ENCODE results near the gene RELCH.

Gene RELCH, protein sequence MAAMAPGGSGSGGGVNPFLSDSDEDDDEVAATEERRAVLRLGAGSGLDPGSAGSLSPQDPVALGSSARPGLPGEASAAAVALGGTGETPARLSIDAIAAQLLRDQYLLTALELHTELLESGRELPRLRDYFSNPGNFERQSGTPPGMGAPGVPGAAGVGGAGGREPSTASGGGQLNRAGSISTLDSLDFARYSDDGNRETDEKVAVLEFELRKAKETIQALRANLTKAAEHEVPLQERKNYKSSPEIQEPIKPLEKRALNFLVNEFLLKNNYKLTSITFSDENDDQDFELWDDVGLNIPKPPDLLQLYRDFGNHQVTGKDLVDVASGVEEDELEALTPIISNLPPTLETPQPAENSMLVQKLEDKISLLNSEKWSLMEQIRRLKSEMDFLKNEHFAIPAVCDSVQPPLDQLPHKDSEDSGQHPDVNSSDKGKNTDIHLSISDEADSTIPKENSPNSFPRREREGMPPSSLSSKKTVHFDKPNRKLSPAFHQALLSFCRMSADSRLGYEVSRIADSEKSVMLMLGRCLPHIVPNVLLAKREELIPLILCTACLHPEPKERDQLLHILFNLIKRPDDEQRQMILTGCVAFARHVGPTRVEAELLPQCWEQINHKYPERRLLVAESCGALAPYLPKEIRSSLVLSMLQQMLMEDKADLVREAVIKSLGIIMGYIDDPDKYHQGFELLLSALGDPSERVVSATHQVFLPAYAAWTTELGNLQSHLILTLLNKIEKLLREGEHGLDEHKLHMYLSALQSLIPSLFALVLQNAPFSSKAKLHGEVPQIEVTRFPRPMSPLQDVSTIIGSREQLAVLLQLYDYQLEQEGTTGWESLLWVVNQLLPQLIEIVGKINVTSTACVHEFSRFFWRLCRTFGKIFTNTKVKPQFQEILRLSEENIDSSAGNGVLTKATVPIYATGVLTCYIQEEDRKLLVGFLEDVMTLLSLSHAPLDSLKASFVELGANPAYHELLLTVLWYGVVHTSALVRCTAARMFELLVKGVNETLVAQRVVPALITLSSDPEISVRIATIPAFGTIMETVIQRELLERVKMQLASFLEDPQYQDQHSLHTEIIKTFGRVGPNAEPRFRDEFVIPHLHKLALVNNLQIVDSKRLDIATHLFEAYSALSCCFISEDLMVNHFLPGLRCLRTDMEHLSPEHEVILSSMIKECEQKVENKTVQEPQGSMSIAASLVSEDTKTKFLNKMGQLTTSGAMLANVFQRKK

DNA sequence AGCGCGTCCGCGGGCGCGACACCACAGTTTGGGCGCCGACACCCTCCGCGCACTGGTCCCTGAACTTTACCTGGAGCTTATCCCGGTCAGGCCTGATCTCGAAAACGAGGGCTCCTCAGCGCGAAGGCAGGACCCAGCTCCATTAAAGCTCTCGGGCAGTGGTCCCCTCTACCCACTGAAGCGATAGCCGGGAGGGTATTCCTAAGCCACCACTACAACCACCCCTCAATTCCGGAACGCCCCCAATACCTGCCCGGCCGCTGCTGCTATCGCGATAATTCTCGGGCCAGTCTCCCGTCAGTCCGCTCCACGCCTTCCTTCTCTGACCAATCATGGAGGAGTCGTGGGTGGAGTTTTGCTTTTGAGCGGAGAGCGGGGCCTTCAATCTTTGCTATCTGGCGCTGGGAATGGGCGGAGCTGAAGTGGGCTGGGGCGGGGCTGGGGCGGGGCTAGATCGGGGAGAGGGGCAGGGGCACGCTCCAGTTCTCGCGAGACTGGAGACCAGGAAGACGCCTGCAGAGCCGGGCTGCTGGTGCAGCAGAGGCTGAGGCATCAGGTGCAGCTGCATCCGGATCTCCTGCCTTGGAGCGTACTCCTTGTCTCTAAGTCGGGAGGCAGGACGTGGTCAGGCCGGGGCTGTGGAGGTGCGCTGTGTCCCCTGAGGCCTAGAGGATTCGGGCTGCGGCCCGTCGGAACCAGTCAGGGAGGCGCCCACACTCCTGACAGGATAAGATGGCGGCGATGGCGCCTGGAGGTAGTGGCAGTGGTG is at the start of gene RELCH, which contains the start of gene PIGN:
Gene RELCH, plus strand, starts transcription at position 482 of the 769 bp plus-strand sequence. Its CDS starts 251 bp downstream, at position 733.
Gene PIGN, minus strand, starts transcription at position 283 of the 769 bp plus-strand sequence. CDS start 25,703 bp downstream, outside the sequence.
- H3F3A ChIP-seq (ENCODE audit: control insufficient read depth, insufficient read depth) = peaks cover 8% of the 10 kb centered on the region; the same call in 1 of the 2 replicates
- peaks cover 90% of the 10 kb centered on the region for H3K79me2 ChIP-seq (ENCODE audit: control insufficient read depth, low read length)
- no peaks in the 10 kb centered on the region for H3K9me2 ChIP-seq (replicated peaks; ENCODE audit: control insufficient read depth, low read length)
- peak within 1 kb of the TSS; percentile 94 for H3K4me2 ChIP-seq (ENCODE audit: low read length)
- H4K20me1 ChIP-seq (ENCODE audit: control insufficient read depth, insufficient read depth, low read depth, low read length) = peaks cover 15% of the 10 kb centered on the region; the same call in 1 of the 2 replicates
- TF ChIP-seq EZH2phosphoT487 (IDR thresholded peaks at IDR 0.05; ENCODE audit: borderline replicate concordance, low read length) (no peak), CTCF (IDR thresholded peaks at IDR 0.05; ENCODE audit: low read depth, low read length, poor library complexity, severe bottlenecking) (no peak)
- peaks cover 36% of the 10 kb centered on the region for H3K36me3 ChIP-seq (ENCODE audit: control insufficient read depth, low read length)
- H3K27me3 ChIP-seq (ENCODE audit: control insufficient read depth, low read length) = no peaks in the 10 kb centered on the region
- peaks cover 44% of the 10 kb centered on the region for H3K4me1 ChIP-seq (ENCODE audit: control insufficient read depth, low read length)
- peak within 1 kb of the TSS; percentile 51 for H3K27ac ChIP-seq (ENCODE audit: low read depth, low read length)
- H3K9me3 ChIP-seq (ENCODE audit: control insufficient read depth, insufficient read depth, low read length) = peaks cover 3% of the 10 kb centered on the region; the same call in 1 of the 2 replicates
- peak within 1 kb of the TSS; percentile 100 for H3K4me3 ChIP-seq (ENCODE audit: low read length)

GRCh38 chr18:62138461-62139235 is 48.4 kb upstream of the RELCH start:
- no peak overlapping the region for H3K27ac ChIP-seq (ENCODE audit: low read depth, low read length)
- no peak overlapping the region for H3K4me2 ChIP-seq (ENCODE audit: low read length)
- no peaks in the 10 kb centered on the region for H3K4me1 ChIP-seq (ENCODE audit: control insufficient read depth, low read length)
- no peaks in the 10 kb centered on the region; the same call in 1 of the 2 replicates for H3K36me3 ChIP-seq (ENCODE audit: control insufficient read depth, low read length)
- no peaks in the 10 kb centered on the region for H3K9me2 ChIP-seq (replicated peaks; ENCODE audit: control insufficient read depth, low read length)
- no peak for TF ChIP-seq EZH2phosphoT487 (IDR thresholded peaks at IDR 0.05; ENCODE audit: borderline replicate concordance, low read length)
- no peaks in the 10 kb centered on the region for H3K79me2 ChIP-seq (ENCODE audit: control insufficient read depth, low read length)
- H3K4me3 ChIP-seq (ENCODE audit: low read length) = no peak overlapping the region
- H3K9me3 ChIP-seq (ENCODE audit: control insufficient read depth, insufficient read depth, low read length) = no peaks in the 10 kb centered on the region
- no peaks in the 10 kb centered on the region for H3K27me3 ChIP-seq (ENCODE audit: control insufficient read depth, low read length)
- no peaks in the 10 kb centered on the region for H3F3A ChIP-seq (ENCODE audit: control insufficient read depth, insufficient read depth)
- no peaks in the 10 kb centered on the region for H4K20me1 ChIP-seq (ENCODE audit: control insufficient read depth, insufficient read depth, low read depth, low read length)

DNA sequence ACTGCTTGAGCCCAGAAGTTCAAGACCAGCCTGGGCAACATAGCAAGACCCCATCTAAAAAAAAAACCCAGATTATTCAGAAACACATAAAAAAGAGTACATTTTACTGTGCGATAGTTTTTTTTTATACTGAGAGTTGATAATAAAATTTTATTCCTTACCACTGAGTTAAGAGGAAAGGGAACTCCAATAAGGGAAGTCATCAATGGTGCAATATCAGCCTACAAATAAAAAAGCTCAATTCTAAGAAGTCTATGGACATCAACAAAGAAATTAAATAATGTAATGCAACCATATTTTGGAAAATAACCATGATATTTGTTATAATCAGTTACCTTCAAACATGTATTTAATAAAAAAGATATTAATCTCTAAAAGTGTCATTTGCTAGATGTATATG is 46.8 kb upstream of the RELCH start:
- H3K36me3 ChIP-seq (ENCODE audit: control insufficient read depth, low read length) = peaks cover 4% of the 10 kb centered on the region
- H3K4me3 ChIP-seq (ENCODE audit: low read length) = no peak overlapping the region
- no peak overlapping the region for H3K27ac ChIP-seq (ENCODE audit: low read depth, low read length)
- no peak overlapping the region for H3K4me2 ChIP-seq (ENCODE audit: low read length)
- TF ChIP-seq CTCF (IDR thresholded peaks at IDR 0.05; ENCODE audit: low read depth, low read length, poor library complexity, severe bottlenecking) (no peak), EZH2phosphoT487 (IDR thresholded peaks at IDR 0.05; ENCODE audit: borderline replicate concordance, low read length) (no peak)
- no peaks in the 10 kb centered on the region for H3F3A ChIP-seq (ENCODE audit: control insufficient read depth, insufficient read depth)
- H3K9me3 ChIP-seq (ENCODE audit: control insufficient read depth, insufficient read depth, low read length) = no peaks in the 10 kb centered on the region
- H3K27me3 ChIP-seq (ENCODE audit: control insufficient read depth, low read length) = no peaks in the 10 kb centered on the region
- no peaks in the 10 kb centered on the region for H3K9me2 ChIP-seq (replicated peaks; ENCODE audit: control insufficient read depth, low read length)
- no peaks in the 10 kb centered on the region for H4K20me1 ChIP-seq (ENCODE audit: control insufficient read depth, insufficient read depth, low read depth, low read length)
- H3K79me2 ChIP-seq (ENCODE audit: control insufficient read depth, low read length) = no peaks in the 10 kb centered on the region
- no peaks in the 10 kb centered on the region for H3K4me1 ChIP-seq (ENCODE audit: control insufficient read depth, low read length)

Data from DOHH2 (cell line).